MCF 10A (cell line): ENCODE measurements around the gene CNTN6. TPM values are rescaled to one million over a fixed set of nuclear protein-coding genes. Genes with fewer than 3 reads are reported as not detected.

Experiments used
- BruUV-seq: library from RNA; stranded (reverse); fragments of 400-500 nt; replicated peaks from 2 replicates; lab custom pipeline; 2021; lab: Mats Ljungman, UMichigan
- CTCF ChIA-PET: fragments of 300-600 bp; sonication (Branson Sonifier 250); formaldehyde crosslinking; extraction: SDS; loops from one replicate; lab custom pipeline; 2021; ENCODE audit warnings: antibody characterized with exemption, inconsistent platforms; lab: Yijun Ruan, JAX
- POLR2A ChIA-PET: fragments of 300-600, 350-650 bp; sonication (Branson Sonifier 250); formaldehyde crosslinking; extraction: SDS; loops from one replicate; lab custom pipeline; 2020; ENCODE audit warnings: antibody characterized with exemption, inconsistent platforms; lab: Yijun Ruan, JAX
- DNase-seq: peaks from one replicate; pipeline ENCODE4 v3.0.0-alpha.2; 2018; ENCODE audit not compliant: unreplicated experiment
- H3K27ac Mint-ChIP-seq: one replicate; pipeline ENCODE4 v1.8.0; 2022; ENCODE audit warnings: mild to moderate bottlenecking, low read depth, mixed read lengths; ENCODE audit not compliant: unreplicated experiment
- H3K27me3 Mint-ChIP-seq: one replicate; pipeline ENCODE4 v1.8.0; 2022; ENCODE audit warnings: mixed read lengths; ENCODE audit not compliant: insufficient read depth, unreplicated experiment
- H3K36me3 Mint-ChIP-seq: one replicate; pipeline ENCODE4 v1.8.0; 2022; ENCODE audit warnings: mild to moderate bottlenecking, moderate library complexity, mixed read lengths; ENCODE audit not compliant: insufficient read depth, unreplicated experiment
- H3K4me1 Mint-ChIP-seq: one replicate; pipeline ENCODE4 v1.8.0; 2022; ENCODE audit warnings: mixed read lengths; ENCODE audit not compliant: insufficient read depth, unreplicated experiment
- H3K4me3 Mint-ChIP-seq: one replicate; pipeline ENCODE4 v1.8.0; 2022; ENCODE audit warnings: mild to moderate bottlenecking, moderate library complexity, mixed read lengths; ENCODE audit not compliant: unreplicated experiment
- H3K9me3 Mint-ChIP-seq: one replicate; pipeline ENCODE4 v1.8.0; 2022; ENCODE audit warnings: mixed read lengths; ENCODE audit not compliant: unreplicated experiment
- intact Hi-C: fragments of 100-400 bp; cut with micrococcal nuclease; formaldehyde crosslinking; loops from 2 replicates; pipeline ENCODE4 v1.14.1; 2022
- total RNA-seq: library from RNA; stranded (reverse); gene quantifications from 2 replicates; pipeline ENCODE4 v1.2.3, GENCODE V29; 2022
- TF ChIP-seq, protein P1 (sequence below): fragments of 200-600 bp; IDR thresholded peaks from one replicate; pipeline ENCODE4 v1.8.0; 2022; ENCODE audit warnings: antibody characterized with exemption, mild to moderate bottlenecking; ENCODE audit not compliant: unreplicated experiment

CNTN6 gene
- total RNA-seq, 1 experiment from 2014 or later = not detected

DNA sequence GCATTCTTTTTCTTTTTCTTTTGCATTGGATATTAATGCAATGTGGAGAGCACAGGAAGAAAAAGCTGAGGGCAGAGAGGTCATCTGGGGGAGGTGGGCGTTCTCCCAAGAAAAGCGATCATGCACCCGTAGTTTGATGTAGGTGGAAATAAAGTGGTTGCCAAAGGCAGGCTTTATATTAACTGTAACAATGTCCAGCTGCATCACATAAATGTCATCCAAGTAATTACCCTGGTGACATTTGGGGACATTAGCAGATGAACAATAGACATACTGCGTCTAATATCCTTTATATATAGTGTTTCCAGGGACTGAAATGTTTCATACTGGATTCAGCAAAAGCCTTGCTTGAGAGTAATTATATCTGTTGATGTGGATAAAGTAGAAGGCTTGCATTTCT lies 135.5 kb downstream of the CNTN6 start:
- TF ChIP-seq, protein P1, sequence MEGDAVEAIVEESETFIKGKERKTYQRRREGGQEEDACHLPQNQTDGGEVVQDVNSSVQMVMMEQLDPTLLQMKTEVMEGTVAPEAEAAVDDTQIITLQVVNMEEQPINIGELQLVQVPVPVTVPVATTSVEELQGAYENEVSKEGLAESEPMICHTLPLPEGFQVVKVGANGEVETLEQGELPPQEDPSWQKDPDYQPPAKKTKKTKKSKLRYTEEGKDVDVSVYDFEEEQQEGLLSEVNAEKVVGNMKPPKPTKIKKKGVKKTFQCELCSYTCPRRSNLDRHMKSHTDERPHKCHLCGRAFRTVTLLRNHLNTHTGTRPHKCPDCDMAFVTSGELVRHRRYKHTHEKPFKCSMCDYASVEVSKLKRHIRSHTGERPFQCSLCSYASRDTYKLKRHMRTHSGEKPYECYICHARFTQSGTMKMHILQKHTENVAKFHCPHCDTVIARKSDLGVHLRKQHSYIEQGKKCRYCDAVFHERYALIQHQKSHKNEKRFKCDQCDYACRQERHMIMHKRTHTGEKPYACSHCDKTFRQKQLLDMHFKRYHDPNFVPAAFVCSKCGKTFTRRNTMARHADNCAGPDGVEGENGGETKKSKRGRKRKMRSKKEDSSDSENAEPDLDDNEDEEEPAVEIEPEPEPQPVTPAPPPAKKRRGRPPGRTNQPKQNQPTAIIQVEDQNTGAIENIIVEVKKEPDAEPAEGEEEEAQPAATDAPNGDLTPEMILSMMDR = no peak
- Mint-ChIP-seq H3K36me3 (no peaks in the 10 kb centered on the region), H3K4me1 (no peaks in the 10 kb centered on the region), H3K4me3 (no peak overlapping the region), H3K27ac (no peak overlapping the region), H3K27me3 (no peaks in the 10 kb centered on the region), H3K9me3 (no peaks in the 10 kb centered on the region)
- no TSS peak for BruUV-seq
- CTCF ChIA-PET = no interaction called here
- DNase-seq = no peak
- intact Hi-C loops = no loop called here
- POLR2A ChIA-PET = no interaction called here

DNA sequence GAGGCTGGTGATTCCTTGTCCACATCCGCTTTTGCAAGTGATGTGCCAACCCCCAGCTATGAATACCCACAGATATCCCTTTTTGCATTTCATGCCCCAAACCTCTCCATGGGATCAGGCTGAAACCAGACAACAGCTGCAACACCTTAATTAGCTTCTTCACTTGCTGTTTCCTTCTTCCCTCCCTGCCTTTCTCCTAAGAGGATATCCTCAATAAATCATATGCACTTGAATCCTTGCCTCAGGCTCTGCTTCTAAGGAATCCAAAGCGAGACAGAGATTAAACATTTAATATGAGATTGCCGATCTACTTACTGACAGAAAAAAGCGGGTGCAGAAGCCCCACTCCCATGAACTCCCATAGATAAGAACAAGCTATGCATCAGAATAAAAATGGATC lies 138.1 kb downstream of the CNTN6 start:
- intact Hi-C loops = no loop called here
- no peak overlapping the region for H3K4me3 Mint-ChIP-seq
- H3K36me3 Mint-ChIP-seq = no peaks in the 10 kb centered on the region
- TF ChIP-seq, protein P1 = no peak
- no TSS peak for BruUV-seq
- CTCF ChIA-PET = no interaction called here
- H3K9me3 Mint-ChIP-seq = no peaks in the 10 kb centered on the region
- H3K27me3 Mint-ChIP-seq = no peaks in the 10 kb centered on the region
- H3K27ac Mint-ChIP-seq = no peak overlapping the region
- DNase-seq = no peak
- POLR2A ChIA-PET = no interaction called here
- no peaks in the 10 kb centered on the region for H3K4me1 Mint-ChIP-seq

- ChIA-PET CTCF (no interaction called here), POLR2A (no interaction called here)
- TF ChIP-seq, protein P1 = no peak
- intact Hi-C loops = no loop called here
- no peaks in the 10 kb centered on the region for H3K9me3 Mint-ChIP-seq
- BruUV-seq = no TSS peak
- no peaks in the 10 kb centered on the region for H3K27me3 Mint-ChIP-seq
- DNase-seq = no peak
- no peak overlapping the region for H3K4me3 Mint-ChIP-seq
- H3K4me1 Mint-ChIP-seq = no peaks in the 10 kb centered on the region
- H3K36me3 Mint-ChIP-seq = no peaks in the 10 kb centered on the region
- H3K27ac Mint-ChIP-seq = no peak overlapping the region
Measured at GRCh38 chr3:1232276-1232675, 139.5 kb downstream of the CNTN6 start.

DNA sequence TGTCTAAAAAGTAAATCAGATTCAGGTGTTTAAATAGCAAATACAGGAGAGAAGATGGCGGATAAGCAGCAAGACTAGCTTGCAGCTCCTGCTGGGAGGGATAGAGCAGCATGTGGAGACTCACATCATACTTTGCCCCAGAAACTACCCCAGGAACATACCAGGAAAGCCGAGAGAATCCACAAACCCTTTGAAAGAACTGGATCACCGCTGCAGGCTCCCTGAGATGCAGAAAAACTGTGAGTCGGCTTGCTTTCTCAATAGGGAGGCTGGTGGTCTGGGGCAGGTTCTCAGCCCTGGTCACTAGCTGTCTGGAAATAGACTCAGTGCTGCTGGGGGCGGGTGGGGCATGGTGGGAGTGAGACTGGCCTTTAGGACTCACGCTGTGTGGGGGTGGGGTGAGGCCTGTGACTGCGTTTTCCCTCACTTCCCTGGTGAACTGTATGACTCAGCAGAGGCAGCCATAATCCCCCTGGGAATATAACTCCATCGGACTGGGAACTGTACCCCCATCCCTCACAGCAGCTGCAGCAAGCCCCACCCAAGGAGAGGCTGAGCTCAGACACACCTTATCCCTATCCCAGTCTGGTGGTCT lies 142.8 kb downstream of the CNTN6 start:
- TF ChIP-seq, protein P1 = no peak
- Mint-ChIP-seq H3K4me3 (no peak overlapping the region), H3K4me1 (no peaks in the 10 kb centered on the region), H3K27me3 (no peaks in the 10 kb centered on the region), H3K9me3 (no peaks in the 10 kb centered on the region), H3K27ac (no peak overlapping the region), H3K36me3 (no peaks in the 10 kb centered on the region)
- no peak for DNase-seq
- no TSS peak for BruUV-seq
- intact Hi-C loops = no loop called here
- ChIA-PET POLR2A (no interaction called here), CTCF (no interaction called here)
